ENCODE data around the gene ARHGEF12.

DNA sequence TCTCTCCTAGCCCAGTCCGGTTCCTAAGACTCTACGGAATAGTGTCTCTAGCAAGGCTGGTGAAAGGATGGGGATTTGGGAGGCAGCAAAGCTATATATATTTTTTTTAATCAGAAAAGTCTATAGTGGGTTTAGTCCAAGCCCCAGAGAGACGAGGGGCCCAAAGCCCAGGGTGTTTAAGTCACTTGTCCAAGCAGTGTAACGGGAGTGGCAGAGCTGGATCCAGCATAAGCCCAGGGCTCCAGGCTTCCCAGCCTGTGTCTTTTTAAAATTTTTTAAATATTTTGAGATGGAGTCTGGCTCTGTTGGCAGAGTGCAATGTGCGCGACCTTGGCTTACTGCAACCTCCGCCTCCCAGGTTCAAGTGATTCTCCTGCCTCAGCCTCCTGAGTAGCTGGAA lies 182.1 kb downstream of the ARHGEF12 start:
- TF ChIP-seq, protein P1, sequence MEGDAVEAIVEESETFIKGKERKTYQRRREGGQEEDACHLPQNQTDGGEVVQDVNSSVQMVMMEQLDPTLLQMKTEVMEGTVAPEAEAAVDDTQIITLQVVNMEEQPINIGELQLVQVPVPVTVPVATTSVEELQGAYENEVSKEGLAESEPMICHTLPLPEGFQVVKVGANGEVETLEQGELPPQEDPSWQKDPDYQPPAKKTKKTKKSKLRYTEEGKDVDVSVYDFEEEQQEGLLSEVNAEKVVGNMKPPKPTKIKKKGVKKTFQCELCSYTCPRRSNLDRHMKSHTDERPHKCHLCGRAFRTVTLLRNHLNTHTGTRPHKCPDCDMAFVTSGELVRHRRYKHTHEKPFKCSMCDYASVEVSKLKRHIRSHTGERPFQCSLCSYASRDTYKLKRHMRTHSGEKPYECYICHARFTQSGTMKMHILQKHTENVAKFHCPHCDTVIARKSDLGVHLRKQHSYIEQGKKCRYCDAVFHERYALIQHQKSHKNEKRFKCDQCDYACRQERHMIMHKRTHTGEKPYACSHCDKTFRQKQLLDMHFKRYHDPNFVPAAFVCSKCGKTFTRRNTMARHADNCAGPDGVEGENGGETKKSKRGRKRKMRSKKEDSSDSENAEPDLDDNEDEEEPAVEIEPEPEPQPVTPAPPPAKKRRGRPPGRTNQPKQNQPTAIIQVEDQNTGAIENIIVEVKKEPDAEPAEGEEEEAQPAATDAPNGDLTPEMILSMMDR (IDR thresholded peaks at IDR 0.05), result no peak
- no peak for TF ChIP-seq POLR2A (IDR thresholded peaks at IDR 0.05)

Data from uterus (tissue), 2 donors.